HG02623 (cell line): ENCODE results near the gene C1GALT1.
"Not testable (repeated sequence)": the region's sequence is repeated elsewhere in the genome, so short reads cannot be mapped to it uniquely, and the experiment has no call there.

ENCODE experiments used
- ATAC-seq: cut with Tn5 transposase; IDR thresholded peaks from one replicate; pipeline ENCODE4 v1.9.1; 2021; ENCODE audit warnings: moderate library complexity; ENCODE audit not compliant: unreplicated experiment

Gene C1GALT1

DNA sequence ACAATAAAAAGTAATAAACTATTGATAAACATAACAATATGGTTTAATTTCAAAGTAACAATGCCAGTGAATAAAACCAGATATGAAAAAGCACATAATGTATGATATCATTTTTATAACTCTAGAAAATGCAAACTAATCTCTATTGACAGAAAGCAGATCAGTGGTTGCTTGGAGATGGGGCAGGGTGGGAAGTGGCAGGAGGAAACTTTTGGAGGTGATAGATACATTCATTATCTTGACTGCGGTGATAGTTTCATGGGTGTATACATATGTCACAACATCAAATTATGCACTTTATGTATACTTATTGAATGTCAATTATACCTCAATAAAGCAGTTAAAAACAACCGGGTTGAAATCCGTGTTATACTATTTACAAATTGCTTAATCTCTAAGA lies 16.0 kb upstream of the C1GALT1 start:
- no peak for ATAC-seq

DNA sequence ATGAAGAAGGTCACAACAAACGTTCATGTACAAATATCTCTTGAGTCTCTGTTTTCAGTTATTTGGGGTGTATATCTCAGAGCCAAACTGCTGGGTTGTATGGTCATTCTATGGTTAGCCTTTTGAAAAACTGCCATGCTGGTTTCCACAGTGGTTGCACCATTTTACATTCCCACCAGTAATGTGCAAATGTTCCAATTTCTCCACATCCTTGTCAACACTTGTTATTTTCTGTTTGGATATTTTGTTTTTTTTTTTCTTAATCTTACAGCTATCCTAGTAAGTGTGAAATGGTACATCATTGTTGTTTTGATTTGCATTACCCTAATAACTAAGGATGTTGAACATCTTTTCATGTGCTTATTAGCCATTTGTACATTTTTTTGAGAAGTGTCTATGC lies 13.0 kb upstream of the C1GALT1 start:
- no peak for ATAC-seq

DNA sequence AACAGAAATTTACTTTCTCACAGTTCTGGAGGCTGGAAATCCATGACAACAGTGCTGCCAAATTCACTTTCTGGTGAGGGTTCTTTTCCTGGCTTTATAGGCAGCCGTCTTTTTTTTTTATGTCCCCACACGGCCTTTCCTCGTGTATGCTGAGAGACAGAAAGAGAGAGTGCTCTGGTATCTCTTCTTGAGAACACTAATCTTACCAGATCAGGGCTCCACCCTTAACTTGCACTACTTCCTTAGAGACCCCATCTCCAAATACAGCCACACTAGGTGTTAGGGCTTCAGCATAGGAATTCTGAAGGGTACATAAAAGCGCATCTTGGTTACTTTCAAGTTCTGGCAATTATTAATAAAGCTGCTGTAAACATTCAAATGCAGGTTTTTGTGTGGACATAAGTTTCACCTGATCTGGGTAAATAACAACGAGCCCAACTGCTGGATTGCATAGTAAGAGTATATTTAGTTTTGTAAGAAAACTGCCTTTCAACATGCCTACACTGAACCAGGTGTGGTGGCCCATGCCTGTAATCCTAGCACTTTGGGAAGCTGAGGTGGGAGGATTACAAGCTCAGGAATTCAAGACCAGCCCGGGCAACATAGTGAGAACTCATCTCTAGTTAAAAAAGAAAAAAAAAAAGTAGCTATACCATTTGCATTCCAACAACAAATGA lies 8.2 kb upstream of the C1GALT1 start:
- no peak for ATAC-seq

DNA sequence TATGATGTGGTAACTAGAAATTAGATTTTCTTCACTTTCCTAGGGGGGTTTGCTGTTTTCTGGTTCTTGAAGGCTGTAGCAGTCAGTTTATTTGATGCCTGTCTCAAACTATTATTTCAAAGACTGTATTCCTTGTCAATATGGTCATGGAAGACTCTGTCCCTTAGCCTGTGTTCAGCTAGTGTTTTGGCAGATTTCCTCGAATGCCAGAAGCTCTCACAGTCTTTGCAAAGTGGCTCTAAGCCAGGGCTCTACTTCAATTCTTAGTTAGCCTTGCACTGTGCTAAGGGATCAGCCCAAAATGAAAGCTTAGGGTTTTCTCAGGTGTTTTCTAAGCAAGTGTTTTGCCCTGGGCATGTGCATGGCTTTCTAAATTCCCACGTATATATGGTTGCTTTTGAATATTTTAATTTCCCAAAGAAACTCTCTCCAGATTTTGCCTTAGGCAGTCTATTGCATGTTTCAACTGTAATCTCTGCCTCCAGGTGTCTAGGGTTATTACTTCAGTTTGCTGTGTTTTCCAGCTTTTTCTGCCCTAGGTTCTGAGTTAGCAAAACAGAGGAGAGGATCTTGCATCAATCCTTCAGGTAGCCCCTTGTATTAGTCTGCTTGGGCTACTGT lies 7.2 kb upstream of the C1GALT1 start:
- ATAC-seq = no peak

DNA sequence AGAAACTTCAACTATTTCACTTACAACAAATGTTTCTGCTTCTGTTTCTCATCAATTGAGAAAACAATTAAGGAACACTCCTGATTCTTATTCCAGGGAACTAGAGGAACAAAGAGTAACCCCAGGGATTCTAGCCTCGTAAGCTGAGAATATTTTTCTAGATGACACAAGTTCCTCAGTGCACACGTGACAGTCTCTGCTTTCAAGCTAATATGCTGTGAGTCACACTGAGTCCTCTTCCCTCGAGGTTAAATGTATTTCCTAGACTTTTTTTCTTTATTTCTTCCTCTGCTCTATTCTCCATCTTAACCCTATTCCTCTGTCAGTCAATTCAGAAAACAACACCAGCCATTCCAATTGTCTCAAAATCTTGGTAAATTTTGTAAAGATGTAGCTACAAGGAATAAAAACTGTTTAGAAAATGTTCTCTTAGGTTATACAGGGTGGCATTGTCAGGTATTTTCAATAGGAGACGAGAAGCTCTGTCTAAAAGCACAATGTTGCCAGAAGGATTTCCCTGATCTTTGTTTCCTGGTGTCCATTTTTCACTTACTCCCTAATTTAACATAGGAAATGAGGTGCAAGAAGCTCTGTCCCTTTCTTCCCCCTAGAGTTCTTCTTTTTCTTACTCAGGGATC lies 5.8 kb upstream of the C1GALT1 start:
- ATAC-seq = no peak

DNA sequence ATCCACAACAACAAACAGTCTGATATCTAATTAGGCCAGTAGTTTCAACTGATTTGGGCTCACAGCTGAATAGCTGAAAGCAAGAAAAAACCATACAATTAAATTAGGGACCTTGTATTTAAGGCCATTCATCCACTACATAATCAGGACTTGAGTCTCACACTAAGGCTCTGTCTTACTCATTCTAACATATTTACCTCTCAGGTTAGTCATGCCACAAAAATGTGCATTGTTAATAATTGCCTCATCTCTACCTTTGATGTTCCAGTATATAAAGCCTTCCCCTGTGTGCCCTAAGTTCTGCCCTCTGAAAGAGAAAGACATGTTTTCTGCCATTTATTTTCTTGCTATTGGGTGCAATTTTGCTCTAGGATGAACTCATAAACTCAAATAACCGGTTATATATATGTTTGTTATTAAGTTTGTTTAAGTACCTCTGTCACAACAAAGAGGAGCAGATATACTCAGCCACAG lies 5.3 kb upstream of the C1GALT1 start:
- no peak for ATAC-seq

DNA sequence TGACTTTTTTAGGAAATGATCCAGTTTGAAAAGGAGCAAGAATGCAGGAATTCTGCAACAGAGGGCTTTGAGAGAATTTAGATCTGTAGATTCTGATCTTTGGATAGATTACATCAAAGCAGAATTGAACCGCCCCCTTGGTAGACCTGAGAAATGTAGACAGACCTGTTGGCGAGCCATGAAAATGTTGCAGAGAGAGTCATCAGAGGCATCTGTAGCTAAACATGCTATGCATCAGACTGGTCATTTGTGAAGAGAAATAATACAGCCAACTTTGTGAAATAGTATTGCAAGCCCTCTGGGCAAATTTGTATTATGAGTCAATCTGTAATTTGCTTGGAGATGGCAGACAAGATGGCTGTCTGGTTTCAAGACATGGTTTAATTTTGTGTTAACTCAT lies 4.3 kb upstream of the C1GALT1 start:
- ATAC-seq = no peak

DNA sequence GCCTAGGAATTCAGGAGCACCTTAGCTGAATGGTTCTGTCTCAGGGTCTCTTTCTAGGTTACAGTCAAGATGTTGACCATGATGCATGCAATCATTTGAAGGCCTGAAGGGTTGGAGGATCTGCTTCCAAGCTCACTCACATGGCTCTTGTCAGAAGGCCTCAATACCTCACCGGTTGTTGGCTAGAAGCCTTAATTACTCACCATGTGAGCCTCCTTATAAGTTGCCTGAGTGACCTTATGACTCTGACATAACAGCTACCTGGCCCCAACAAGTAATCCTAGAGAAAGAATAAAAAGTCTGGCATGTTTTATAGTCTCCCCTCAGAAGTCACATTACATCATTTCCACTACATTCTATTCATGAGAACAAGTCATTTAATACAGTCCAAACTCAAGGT lies 3.4 kb upstream of the C1GALT1 start:
- no peak for ATAC-seq

DNA sequence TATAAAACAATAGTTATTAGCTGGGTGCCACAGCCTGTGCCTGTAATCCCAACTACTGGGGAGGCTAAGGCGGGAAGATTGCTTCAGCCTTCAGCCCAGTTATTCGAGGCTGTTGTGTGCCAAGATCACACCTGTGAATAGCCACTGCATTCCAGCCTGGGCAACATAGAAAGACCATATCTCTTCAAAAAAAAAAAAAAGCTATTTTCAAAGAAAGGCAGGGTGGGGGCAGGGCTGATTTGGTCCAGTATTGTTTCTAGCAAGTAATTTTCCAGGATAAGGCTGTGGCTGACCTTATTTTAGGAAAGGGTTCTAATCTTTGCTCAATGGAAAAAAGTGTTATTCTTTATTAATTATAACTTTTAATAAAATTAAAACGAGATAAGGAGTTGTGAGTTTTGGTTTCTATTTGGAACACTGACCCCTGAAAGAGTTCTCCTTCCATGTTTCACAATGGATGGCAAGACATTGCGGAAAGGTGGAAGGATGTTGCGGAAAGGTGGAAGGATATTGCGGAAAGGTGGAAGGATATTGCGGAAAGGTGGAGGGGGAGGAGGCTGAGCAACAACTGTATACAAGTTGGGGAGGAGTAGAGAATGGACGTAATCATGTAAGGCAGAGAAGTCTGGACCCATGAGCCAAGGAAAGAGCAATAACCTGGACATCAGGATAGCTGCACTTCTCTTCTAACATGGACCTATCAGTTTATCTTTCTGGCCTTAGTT lies 1.5 kb upstream of the C1GALT1 start:
- ATAC-seq = no peak

DNA sequence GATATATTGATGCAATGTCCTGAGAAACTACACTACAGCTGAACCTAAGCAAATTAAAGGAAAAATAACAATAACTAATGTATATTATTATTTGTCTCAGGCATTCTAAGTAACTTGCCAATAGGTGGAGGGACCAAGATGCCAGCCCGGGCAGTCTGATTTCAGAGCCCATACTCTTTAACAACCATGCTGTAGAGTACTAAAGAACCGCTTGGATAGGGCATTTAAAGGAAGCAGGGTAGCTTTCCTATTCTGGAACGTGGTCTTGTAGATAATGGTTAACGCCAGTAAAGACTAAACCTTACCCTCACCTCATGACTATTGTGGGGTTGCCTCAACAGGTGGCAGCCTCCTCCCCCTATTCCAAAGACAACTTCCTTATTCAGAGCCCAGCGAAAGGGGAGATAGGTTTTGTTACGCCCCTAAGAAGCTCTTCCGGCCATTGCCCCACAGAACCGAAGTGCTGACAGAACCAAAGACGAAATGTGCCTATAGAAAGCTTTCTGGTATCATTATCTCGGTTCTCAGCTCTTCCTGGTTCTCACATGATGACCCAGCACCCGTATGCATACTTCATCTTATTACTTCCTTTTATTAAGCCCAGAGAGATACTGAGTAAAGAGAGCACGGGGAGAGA lies 707 bp upstream of the C1GALT1 start:
- peak; percentile 38 for ATAC-seq

DNA sequence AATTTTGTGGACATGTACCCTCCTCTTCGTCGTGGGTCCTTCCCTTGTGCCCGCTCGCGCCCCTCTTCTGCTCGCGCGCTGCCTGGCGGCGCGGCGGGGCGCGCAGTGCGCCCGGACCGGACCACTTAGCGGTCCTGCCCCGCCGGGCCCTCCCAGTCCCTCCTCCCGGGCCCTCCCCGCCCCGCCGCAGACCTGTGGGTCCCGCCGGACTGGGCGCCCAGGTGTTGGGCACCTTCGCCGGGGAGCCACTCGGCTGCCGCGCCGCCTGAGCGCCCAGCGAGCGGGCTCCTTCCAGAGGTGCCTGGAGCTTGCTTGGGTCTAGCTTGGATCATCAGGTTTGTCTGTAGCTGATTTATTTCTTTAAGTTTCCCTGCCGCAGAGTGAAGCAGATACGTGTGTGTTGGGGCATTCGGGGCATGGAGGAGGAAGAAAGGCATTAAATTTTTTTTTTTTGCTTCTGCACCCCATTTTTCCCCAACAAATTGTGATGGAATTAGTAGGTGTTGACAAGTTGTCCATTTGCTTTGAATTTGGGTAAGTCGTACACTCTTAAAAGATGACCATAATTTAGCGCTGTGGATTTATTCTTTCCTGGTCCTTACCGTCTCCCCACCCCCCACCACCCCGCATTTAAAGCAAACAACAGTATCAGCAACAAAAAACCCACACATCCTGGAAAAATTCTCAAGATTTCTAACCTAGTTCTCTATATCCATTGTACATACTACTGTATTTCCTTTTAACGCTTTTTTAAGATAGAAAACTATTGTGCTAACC lies 905 bp downstream of the C1GALT1 start:
- ATAC-seq = peak; percentile 23

DNA sequence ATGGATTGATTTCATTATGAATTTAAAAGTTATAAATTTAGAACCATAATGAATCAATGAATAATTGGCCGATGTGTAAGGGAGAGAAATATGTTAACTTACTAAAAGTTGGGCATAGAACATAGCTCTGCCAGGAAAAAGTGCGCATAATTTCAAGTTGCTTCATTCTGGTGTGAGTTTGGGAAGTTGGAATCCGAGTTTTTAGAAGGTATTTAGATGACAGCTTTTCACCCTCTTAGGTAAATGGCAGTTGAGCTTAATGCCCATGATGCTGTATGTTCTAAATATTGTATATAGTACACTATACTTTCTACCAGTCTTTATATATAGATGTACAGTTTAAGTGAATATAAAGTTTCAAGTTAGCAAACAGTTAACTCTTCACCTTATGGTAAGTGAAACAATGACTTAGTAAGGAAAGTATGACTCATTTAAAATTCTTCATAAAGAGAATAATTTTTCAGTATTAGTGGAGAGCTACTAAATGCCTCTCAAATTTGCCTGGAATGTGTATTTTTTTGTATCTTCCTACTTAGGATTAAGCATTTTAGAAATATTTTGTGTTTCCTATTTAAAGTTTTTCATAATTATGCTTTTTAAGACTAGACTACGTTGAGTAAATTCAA lies 1.6 kb downstream of the C1GALT1 start:
- ATAC-seq = no peak

DNA sequence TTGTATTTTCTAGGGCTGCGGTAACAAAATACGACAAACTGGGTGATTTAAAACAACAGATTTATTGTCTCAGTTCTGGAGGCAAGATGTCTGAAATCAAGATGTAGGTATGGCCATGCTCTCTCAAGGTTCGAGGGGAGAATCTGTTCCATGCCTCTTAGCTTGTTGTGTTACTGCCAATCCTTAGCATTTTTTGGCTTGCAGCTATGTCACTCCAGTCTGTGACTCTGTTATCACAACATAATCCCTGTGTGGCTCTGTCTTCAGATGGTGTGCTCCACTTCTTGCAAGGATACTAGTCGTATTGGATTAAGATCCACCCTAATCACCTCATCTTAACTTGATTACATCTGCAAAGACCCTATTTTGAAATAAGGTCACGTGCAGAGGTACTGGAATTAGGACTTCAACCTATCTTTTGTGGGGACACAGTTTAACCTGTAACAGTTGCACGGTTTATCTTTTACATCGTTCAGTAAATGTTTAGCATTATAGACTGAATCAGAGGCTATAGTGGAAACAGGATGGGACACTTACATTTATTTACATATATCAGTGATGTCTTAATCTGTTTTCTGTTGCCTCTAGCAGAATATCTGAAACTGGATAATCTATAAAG lies 3.1 kb downstream of the C1GALT1 start:
- no peak for ATAC-seq

DNA sequence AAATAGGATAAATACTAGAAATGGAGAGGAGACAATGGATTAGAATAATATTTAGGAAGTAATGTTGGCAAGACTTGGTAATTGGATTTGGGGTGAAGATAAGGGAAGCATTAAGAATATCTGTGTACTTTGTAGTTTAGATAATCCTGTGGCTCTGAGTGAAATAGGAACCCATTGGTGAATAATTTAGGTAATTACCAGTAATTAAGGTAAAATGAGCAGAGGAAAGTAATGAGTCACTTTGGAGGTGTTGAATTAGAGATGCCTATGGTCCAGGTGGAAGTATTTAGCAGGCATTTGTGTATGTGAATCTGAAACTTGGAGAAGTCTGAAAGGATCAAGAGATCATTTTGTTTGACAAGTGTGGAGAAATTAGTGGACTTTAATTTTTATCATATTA lies 5.7 kb downstream of the C1GALT1 start:
- ATAC-seq = no peak

DNA sequence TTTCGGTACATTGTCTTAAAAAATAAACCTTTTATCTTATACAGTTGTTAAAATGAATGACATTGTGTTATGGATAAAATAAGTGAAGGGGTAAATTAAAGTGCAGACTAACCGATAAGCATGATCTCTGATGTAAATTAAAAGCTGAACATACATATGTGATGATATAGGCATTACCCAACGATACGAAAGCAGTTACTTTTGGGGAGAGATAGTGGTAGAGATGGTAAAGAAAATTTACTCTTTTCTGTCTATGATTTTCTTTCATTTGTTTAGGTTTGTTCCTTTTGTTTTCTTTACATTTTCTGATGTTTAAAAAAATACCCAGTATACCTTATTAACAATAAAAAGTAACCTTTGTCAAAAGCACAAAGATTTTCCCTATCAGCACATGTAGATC lies 6.4 kb downstream of the C1GALT1 start:
- no peak for ATAC-seq

DNA sequence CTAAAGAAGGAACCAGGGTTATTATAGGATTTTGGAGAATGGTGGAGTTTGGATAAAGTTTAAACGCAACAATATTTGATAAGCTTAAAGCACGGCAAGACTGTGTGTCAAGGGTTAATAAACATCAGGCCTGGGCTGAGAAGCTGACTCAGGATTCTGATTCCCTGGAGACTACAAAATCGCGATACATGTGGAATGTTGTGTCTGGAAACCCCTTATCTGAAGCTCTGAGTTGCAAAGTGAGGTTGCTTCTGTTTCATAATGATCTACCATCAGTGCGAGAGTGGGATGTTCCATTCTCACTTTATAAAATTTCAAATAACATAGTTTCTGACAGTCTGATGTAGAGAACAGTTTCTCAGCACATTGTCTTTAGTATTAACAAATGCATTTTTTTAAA lies 7.8 kb downstream of the C1GALT1 start:
- no peak for ATAC-seq

DNA sequence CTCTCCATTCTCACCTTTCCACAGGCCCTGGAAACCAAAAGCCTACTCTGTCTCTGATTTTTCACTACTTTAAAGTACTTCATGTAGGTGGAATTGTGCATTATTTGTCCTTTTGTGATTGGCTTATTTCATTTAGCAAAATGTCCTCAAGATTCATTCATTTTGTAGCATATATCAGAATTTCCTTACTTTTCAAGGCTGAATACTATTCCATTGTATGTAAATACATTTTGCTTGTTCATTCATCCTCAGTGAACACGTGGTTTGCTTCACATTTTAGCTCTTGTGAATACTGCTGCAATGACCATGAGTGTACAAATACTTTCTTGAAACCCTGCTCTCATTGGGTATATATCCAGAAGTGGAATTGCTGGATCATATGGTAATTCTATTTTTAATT lies 8.8 kb downstream of the C1GALT1 start:
- no peak for ATAC-seq

DNA sequence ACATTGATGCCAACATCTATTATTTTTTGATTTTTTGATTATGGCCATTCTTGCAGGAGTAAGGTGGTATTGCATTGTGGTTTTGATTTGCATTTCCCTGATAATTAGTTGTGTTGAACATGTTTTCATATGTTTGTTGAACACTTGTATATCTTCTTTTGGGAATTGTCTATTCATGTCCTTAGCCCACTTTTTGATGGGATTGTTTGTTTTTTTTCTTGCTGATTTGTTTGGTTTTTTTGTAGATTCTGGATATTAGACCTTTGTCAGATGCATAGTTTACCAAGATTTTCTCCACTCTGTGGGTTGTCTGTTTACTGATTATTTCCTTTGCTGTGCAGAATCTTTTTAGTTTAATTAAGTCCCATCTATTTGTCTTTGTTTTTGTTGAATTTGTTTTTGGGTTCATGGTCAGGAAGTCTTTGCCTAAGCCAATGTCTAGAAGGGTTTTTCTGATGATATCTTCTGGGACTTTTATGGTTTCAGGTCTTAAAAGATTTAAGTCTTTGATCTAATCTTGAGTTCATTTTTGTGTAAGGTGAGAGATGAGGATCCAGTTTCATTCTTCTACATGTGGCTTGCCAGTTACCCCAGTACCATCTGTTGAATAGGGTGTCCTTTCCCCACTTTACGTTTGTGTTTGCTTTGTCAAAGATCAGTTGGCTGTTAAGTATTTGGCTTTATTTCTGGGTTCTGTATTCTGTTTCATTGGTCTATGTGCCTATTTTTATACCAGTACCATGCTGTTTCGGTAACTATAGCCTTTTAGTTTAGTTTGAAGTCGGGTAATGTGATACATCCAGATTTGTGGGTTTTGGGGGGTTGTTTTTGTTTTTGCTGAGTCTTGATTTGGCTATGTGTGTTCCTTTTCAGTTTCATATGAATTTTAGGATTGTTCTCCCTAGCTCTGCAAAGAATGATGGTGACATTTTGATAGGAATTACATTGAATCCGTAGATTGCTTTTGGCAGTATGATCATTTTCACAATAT lies 10.7 kb downstream of the C1GALT1 start:
- not testable (repeated sequence) for ATAC-seq
